Fibroblast of skin of right quadriceps (primary cell): ENCODE measurements around the gene WNT10A.
A peak's percentile ranks its signal among the peaks of the same experiment; 100 is the strongest.

Source experiments
- DNase-seq: peaks from one replicate; pipeline ENCODE4 v3.0.0-alpha.2; 2013

Gene WNT10A

GRCh38 chr2:218878926-218879761 is 1.5 kb upstream of the WNT10A start:
- DNase-seq = peak; percentile 20

GRCh38 chr2:218879776-218880101 is 913 bp upstream of the WNT10A start:
- DNase-seq = no peak

GRCh38 chr2:218880859-218881594 is 375 bp downstream of the WNT10A start:
- no peak for DNase-seq

GRCh38 chr2:218881744-218882460 is 1.2 kb downstream of the WNT10A start:
- DNase-seq = no peak

- no peak for DNase-seq
Measured at GRCh38 chr2:218882461-218882816, 1.8 kb downstream of the WNT10A start.

GRCh38 chr2:218882866-218883366 is 2.3 kb downstream of the WNT10A start:
- DNase-seq = no peak

GRCh38 chr2:218883491-218884490 is 3.1 kb downstream of the WNT10A start:
- no peak for DNase-seq

- no peak for DNase-seq
Measured at GRCh38 chr2:218884519-218884918, 3.9 kb downstream of the WNT10A start.

- no peak for DNase-seq
Measured at GRCh38 chr2:218885981-218886947, 5.6 kb downstream of the WNT10A start.

GRCh38 chr2:218887079-218887478 is 6.4 kb downstream of the WNT10A start:
- no peak for DNase-seq

- DNase-seq = no peak
Measured at GRCh38 chr2:218888341-218888740, 7.7 kb downstream of the WNT10A start.

GRCh38 chr2:218889937-218890336 is 9.3 kb downstream of the WNT10A start:
- no peak for DNase-seq

GRCh38 chr2:218890369-218890768 is 9.7 kb downstream of the WNT10A start:
- no peak for DNase-seq

- DNase-seq = no peak
Measured at GRCh38 chr2:218891275-218892135, 10.9 kb downstream of the WNT10A start.

GRCh38 chr2:218892693-218893348 is 12.2 kb downstream of the WNT10A start:
- peak; percentile 34 for DNase-seq

- DNase-seq = no peak
Measured at GRCh38 chr2:218893349-218894150, 12.9 kb downstream of the WNT10A start.

- no peak for DNase-seq
Measured at GRCh38 chr2:218894151-218894879, 13.7 kb downstream of the WNT10A start.

GRCh38 chr2:218894880-218895157 is 14.2 kb downstream of the WNT10A start:
- DNase-seq = no peak
